ENCODE results near the gene NBAS.

- no peak for TF ChIP-seq POLR2AphosphoS5 (IDR thresholded peaks at IDR 0.05; ENCODE audit: low read depth, low read length)
- no peak for TF ChIP-seq CTCF (IDR thresholded peaks at IDR 0.05)
- TF ChIP-seq REST (IDR thresholded peaks at IDR 0.05; ENCODE audit: insufficient read depth in 1 of 2, low read depth in 2 of 2, low read length in 1 of 2), result no peak
- TF ChIP-seq SIN3A (IDR thresholded peaks at IDR 0.05; ENCODE audit: borderline replicate concordance, insufficient read depth, low read depth, low read length), result no peak
- TF ChIP-seq TCF7L2 (IDR thresholded peaks at IDR 0.05; ENCODE audit: low read depth, low read length), result no peak
Measured at GRCh38 chr2:15596350-15596749, 35.2 kb upstream of the NBAS start.

All from Panc1 (cell line).